OCI-M1 (cell line): ENCODE data around the gene OR5AU1.

ENCODE experiments used
- DNase-seq: peaks from one replicate; lab custom pipeline; 2025; lab: John Stamatoyannopoulos, UW

Gene OR5AU1

DNA sequence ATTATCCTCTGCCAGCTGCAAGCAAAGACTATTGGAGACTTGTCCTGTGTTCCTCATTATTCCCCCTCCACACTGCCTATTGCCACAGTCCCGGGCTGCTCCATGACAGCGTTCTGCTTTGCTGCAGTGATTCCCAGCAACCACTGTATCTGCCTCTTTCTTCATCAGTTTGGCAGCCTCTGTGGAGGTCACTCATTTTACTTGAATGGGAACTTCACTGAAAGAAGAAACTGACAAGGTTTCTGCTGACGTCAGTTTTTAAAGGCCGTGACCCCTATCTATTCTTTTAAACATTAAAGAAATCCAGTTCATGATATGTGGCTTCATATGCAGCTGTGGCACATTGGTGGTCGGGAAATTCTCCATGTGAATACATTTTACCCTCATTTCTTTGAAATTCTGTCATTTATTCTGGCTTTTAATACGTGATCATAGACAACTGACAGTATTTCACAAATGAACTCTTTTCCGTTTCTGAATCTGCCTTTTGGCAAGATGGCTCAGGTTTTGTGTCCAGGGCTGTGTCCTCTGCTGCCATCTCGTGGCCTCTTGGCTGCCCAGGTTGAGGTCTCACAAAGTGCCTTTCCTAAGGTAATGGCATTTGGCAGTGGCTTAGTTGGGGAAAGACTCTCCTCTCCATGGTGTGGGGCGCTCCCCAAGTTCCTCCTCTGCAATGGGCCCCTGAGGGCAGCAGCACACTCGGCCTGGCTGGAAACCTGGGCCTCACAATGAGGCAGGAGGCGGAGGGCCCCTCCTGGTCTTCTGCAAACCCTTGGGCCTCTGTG, 49.2 kb downstream of the OR5AU1 start:
- DNase-seq: peak; percentile 85

DNA sequence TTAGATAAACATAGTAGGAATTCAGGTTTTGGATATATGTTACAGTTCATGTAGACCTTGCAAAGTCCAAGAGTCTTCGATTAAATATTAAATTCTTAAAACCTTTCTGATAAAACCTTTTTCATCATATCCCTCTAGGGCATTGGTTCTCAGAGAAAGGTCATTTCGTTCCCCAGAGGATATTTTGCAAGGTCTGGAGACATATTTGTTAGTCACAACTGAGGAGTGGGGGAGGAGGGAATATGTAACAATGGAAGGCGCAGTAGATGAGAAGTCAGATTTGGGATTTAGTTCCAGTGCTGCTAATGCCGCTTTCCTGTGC, 49.7 kb downstream of the OR5AU1 start:
- DNase-seq: no peak

DNA sequence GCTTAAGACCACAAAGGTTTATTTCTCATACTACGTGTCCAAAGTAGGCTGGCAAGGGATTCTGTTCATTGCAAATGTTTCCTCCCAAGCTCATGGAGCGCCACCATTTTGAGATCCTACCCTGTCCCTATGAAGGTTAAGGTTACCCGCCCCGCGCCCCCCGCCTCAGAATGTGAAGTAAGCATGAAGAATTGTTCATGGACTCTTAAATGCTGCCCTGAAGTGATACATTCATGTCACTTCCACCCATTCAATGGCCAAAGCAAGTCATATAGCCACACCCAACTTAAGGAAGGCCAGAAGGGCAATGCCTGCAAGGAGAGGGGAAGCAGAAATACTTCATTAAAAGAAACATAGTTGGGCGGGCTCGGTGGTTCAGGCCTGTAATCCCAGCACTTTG, 50.8 kb downstream of the OR5AU1 start:
- no peak for DNase-seq
